Hematopoietic multipotent progenitor cell treated with erythropoietin and hydrocortisone succinate and interleukin-3 and kit ligand, for 4 days (in vitro differentiated cells): Measurements from ENCODE around the gene C2CD4C.
"Not testable (repeated sequence)": the region's sequence is repeated elsewhere in the genome, so short reads cannot be mapped to it uniquely, and the experiment has no call there.

Experiments
- DNase-seq: peaks from one replicate; pipeline ENCODE4 v3.0.0-alpha.2; 2015

The C2CD4C gene

DNA sequence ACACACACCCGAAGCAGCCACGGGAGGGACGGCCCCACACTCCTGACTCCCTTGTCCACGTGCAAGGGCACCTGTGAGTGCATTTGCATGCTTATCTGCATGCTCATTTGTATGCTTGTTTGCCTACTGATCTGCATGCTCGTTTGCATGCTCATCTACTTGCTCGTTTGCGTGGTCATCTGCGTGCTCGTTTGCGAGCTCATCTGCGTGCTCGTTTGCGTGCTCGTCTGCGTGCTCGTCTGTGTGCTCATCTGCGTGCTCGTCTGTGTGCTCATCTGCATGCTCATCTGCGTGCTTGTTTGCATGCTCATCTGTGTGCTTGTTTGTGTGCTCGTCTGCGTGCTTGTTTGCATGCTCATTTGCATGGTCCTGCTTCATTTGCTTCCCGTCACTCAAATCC lies 28.1 kb upstream of the C2CD4C start:
- DNase-seq: no peak

DNA sequence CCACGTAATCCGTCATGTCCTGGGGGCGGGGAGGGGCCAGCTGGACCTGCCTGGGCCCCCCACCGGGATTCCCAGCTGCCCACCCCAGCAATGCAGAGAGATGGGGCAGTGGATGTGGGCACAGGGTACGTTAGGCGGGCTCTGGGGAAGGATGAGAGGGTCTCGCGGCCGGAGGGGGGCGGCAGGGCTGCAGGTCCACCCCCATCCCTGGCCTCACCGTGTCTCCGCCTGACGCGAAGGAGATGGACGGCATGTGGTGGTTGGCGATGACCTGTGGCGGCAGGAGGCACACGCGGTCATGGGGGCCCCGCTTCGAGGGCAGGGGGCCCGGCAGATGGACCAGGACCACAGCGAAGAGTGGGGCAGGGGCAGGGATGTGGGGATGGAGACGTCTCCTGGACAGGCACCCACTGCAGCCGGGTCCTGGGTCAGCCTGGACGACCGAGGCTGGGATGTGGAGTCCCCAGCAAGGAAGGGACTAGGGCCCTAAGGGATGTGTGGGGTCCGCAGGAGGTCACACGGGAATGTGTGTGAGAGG lies 27.5 kb upstream of the C2CD4C start:
- no peak for DNase-seq

DNA sequence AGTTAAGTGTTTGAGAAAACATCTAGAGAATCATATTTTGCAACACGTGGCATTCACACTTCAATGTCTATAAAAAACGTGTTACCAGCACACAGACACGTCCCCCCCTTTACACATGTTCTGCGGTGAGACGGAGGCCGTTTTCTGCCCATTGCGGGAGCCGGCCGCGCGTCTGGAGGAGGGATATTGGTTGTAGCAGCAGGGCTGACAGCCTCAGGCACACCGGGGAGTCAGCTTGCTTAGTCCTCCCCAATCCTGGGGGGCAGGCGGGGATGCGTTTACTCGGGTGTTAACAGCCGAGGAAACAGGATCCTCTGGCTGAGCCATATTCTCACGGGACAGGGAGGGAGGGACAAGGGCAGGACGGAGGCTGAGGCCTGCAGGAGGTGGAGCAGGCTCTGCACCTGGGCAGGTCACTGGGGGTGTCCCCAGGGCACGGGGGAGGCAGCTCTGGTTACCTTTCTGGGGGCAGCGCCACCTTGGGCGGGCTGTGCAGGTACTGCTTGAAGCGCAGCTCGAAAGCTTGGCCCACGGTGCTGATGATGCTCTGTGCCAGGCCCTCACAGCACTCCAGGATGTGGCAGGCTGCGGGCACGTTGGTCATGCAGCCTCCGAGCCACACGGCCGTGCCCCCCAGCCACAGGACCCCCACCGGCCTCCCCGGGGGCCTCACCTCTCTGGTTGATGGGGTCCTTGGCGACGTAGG lies 26.9 kb upstream of the C2CD4C start:
- DNase-seq: no peak

DNA sequence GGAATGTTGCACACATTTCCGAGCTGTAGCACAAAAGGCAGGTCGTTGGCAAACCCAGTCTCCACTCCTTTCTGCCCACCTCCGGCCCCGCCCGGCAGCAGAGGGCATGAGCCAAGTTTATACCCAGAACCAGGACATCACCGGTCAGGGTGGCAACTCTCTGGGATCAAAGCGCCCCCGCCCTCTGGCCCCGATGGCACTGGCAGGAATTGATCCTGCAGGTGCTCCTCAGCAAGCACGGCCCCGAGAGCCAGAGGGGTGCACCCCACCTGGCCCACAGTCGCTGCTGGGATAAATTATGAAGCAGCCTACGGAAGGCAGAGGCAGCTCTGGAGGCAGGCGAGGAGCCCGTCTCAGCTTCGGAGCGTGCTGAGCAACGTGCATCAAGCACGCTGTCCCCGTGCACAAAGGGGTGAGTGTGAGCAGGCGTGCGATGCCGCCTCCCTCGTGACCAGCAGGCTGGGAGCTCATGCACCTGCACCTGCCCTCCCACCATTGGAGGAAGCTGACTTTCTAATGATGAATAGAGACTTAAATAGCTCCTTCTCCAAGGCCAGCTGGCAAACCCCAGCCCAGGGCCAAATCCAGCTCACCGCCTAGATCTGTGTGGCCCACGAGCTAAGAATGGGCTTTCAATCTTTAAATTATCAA lies 26.2 kb upstream of the C2CD4C start:
- no peak for DNase-seq

DNA sequence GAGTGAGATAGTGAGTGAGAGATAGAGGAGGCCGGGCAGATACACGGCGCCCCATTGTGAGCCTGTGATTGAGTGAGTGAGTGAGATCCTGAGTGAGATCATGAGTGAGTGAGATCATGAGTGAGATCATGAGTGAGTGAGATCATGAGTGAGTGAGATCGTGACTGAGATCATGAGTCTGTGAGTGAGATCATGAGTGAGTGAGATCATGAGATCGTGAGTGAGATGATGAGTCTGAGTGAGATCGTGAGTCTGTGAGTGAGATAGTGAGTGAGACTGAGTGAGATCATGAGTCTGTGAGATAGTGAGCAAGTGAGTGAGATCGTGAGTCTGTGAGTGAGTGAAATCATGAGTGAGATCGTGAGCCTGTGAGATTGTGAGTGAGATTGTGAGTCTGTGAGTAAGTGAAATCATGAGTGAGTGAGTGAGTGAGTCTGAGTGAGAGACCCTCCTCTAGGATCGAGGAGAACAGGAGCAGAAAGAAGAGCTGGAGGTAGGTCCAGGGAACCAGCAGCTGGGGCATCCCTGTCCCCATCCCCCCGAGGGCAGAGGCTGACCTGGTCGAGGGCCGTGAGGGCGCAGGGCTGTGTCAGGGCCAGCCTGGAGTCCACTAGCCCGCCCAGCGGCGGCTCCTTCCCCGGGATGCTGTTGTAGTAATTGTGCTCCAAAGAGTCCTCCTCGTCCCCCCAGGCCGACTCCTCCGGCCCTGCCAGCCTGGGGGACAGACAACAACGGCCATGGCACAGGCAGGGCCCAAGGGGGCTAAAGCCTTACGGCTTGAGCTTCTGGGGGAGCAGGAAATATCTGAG lies 25.4 kb upstream of the C2CD4C start:
- DNase-seq: no peak

DNA sequence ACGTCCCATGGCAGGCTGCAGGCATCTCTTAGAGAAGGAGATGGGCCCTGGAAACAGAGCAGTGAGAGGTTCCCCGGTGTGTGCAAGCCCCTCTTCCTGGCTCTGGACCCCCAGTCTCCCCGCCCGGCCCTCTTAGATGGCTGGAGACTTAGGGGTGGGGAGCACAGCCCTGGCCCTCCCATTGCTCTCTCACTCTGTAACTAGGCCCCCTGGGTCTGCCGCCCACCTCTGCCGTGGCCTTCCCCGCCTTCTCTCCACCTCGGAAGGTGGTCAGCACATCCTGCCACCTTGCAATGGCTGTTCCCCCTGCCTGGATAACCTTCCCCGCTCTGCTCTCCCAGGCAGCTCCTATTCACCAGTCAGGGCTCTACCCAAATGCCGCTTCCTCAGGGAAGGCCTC lies 21.8 kb upstream of the C2CD4C start:
- no peak for DNase-seq

DNA sequence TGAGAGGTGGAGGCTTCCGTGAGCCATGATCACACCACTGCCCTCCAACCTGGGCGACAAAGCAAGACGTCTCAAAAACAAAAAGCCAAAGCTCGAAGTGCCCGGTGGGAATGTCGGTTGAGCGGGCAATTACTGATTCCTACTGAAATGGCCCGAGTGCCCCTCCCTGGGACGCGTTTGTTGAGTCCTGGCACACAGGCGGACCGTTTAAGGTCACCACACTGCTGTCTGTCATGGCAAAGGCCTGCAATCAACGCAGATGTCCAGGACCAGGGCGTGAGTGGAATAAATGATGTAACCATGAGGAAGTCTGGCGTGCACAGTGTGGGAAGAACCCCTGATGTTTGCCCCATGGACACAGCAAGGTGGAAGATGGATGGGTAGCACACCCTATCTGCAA lies 19.2 kb upstream of the C2CD4C start:
- no peak for DNase-seq

DNA sequence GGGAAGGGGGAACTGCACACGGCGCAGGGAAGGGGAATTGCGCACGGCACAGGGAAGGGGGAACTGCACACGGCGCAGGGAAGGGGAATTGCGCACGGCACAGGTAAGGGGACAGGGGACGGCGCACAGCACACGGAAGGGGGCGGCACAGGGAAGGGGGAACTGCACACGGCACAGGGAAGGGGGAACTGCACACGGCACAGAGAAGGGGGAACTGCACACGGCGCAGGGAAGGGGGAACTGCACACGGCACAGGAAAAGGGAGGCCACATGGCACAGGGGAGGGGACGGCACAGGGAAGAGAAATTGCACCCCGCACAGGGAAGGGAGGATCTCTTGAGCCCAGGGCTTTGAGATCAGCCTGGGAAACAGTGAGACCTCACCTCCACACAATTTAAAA lies 18.7 kb upstream of the C2CD4C start:
- peak; percentile 37 for DNase-seq

DNA sequence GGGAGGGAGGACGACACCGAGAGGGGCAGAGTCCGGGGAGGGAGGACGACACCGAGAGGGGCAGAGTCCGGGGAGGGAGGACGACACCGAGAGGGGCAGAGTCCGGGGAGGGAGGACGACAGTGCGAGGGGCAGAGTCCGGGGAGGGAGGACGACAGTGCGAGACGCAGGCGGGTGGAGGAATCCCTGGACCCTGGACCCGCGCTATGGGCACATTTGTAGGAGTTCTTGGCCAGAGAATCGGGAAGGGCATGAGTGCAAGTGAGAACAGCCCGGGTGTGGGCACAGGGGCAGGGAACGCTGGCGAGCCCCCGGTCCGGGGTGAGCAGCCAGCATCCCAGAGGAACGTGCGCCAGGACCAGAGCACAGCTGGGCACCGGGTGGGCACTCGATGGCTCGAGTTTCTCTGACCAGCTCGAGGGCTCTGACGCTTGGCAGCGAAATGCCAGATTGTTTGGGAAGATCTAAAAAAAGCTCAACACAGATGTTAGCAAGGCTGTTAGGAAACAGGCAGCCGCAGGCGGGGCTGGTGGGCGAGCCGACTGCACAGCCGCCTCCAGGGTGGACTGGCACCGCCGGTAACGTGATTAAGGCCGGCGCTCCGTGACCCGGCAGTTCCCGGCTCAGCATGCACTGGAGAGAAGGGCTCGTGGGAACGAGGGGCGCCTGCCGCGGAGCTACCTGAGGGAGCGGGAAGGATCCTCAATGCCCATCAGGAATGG lies 17.9 kb upstream of the C2CD4C start:
- DNase-seq: no peak

DNA sequence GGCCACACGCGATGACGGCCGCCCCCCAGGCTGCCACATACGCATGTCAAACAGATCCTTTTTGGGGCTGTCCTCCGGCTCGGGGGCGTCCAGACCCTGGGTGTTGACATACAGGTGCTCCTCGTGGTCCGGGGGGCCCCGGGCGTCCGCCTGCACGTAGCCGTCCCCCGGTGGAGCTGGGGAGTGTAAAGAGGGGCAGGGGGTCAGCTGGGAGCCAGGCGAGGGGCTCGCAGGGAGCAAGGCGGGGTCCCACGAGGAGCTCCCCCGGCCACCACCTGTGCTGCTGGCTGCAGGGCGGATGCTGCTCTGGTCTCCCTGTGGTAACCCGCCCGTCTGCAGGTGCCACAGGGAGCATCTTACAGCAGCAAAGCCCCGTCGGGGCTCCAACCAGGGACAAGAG lies 16.1 kb upstream of the C2CD4C start:
- no peak for DNase-seq

DNA sequence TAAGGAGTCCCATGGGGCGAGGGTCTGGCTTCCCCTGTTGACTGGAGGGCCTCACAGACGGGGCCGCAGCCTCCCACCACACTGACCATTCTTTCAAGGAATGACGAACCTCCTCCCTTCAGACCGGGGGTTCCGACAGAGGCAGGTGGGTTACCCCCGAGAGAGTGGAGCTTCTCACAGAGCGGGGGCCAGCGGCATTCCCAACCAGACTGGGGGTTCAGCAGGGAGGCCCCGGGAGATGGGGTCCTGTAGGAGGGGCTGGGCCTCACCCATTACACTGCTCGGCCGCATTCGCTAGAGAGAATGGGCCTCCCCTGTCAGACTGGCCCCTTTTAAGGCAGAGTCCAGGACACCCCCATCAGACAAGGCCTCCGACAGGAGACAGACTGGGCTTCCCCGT lies 15.6 kb upstream of the C2CD4C start:
- no peak for DNase-seq

DNA sequence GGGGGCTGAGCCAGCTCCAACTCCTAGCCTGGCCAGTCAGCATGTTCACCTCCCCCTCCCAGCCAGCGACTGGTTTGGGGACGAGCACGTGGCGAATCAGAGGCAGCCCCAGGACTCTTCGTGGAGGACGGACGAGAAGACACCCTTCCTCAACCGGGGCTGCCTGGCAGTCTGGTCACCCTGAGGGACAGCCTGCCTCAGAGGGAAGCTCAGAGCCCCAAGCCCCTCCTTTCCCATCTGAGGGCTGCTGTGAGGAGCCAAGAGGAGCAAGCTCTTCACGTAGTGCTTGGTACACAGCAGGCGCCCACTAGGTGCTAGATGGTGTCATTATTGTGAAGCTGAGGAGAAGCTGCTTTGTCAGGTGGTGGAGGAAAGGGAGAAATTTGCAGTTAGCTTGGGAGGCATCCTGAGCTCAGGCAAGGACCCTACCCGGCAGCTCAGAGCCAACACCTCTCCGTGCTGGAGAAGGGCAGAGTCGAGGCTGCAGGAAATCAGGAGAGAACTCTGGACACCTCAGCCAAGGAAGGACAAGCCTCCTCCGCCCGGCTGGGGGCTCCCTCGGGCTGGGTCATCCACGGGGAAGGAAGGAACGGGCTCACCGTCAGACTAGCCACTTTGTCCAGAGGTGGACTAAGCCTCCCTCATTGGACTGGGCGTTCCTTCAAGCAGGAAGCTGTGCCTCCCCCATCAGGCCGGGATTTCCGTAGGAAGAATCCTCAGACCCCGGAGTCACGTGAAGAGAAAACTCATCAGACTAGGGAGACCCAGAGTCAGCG lies 14.9 kb upstream of the C2CD4C start:
- DNase-seq: no peak

DNA sequence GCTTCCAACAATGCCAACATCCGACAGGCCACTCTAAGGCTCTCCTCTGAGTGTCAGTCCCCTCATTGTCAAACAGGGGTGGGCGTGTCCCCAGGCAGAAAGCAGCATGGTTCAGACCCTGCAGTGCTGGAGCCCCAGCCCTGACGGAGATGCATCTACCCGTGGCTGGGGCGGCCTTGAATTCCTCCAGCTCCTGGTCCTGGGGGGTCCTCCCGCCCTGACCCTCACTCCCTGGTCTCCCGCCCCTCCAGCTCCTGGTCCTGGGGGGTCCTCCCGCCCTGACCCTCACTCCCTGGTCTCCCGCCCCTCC lies 13.9 kb upstream of the C2CD4C start:
- DNase-seq: not testable (repeated sequence)

DNA sequence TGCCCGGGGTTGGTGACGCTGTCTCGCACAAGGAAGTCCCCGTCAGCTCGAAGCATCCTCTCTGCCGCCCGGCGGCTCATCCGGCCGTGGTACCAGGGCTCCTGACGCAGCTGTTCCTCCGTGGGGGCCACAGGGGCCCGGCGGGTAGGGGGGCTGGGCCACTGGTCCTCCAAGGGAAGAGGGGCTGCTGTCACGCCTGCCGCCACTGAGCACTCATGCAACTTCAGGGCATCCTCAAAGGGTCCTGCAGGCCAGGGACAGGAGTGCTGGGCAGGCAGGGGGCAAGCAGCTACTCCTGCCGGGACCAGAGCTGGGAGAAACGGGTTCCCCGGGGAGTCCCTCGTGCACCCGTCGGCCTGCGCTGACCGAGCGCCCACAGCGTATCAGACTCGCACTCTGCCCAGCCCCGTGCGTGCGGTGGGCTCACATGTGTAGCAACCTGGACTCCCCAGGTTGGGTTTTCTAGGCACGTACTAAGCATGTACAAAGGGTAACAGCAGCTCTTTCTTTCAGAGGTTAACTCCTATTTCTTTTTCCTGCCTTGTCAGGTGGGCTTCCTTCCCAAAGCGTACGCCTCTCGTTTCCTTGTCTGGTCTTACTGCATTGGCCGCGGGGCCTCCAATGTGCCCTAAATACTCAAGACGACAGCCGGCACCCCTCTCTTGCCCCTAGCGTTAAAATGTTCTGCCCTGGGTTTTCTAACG lies 13.4 kb upstream of the C2CD4C start:
- no peak for DNase-seq

DNA sequence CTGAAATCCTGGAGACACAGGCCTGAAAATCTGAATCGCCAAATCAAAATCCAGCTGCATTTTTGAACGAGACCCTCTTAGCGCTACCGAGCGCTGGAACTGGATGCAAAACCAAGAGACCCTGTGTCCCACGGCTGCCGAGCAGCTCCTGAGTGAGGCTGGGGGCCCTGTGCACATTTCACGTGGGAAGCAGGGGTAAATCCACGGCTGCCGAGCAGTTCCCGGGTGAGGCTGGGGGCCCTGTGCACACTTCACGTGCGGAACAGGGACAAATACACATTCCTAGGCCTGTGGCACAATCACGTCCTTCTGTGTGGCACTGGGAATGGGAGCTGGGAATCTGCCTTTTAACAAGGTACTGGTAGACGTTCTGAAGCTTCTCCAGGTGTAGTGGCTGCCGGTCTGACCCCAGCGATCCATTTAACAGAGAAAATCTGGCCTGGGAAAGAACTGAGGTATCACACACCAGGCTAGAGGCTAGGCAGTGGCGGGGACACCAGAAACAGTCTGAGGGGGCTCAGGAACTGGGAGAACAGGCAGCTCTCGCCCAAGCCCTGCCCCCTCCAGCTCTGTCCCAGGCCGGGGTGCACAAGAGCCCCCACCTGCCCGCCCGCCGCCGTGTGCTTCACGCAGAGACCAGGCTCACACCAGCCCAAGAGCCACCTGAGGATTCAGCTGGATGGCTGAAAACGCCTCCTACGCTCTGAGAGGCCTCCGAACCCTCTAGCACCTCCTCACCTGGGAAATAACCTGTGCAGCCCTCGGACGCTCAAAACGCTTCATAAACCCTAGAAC lies 11.0 kb upstream of the C2CD4C start:
- DNase-seq: no peak

DNA sequence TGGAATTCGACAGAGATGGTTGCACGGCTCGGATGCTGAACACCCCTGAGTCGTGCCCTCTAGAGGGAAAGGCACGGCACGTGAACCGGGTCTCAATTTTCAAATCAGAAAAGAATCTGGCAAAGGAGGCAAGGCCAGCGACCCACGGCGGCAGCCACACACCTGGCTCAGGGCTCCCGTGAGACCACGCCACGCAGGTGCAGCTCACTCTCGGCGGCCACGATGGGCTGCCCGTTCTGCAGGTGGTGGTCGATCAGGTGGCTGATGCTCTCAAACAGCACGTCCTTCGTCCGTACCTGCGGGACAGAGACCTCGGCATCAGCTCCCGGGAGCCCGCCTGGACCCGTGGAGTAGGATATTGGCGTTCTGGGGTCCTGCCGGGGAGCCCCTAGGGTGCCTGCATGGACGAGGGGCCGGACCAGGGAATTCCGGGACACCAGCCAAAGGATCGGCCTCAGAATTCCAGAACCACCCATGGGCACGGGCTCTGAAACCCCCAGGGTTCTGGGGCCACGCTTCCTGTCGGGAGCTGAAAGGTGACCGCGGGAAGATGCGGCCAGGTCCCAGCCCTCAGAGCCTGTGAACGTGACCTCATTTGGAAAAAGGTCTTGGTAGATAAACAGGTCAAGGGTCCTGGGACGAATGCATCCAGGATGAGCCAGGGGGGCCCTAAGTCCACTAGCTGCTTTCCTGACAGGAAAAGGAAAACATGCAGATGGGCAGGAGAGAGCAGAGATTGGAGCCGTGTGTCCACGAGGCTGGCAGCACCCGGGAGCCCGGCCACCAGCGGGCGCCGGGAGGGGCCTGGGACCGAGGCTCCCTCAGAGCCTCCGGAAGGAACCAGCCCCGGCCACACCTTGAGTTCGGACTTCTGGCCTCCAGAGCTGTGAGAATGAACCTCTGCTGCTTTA lies 10.1 kb upstream of the C2CD4C start:
- no peak for DNase-seq

DNA sequence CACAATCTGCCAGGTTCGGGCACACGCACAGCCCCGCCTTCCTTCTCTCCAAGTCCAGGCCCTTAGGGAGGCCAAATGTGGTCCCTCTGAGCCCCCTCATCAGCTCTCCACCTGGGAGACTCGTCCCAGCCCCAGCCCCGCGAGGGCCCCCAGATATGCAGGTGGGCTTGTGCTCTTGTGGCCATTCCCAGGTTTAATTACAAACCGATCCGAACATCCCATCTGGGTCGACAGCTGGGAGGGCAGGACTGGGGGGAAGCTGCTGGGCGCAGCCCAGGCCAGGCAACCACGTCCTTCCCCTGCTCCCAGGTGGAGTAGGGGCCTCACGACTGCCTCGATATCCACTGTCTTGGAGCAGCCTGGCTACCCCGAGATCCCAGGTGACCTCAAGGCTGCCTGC lies 7.5 kb upstream of the C2CD4C start:
- DNase-seq: no peak

DNA sequence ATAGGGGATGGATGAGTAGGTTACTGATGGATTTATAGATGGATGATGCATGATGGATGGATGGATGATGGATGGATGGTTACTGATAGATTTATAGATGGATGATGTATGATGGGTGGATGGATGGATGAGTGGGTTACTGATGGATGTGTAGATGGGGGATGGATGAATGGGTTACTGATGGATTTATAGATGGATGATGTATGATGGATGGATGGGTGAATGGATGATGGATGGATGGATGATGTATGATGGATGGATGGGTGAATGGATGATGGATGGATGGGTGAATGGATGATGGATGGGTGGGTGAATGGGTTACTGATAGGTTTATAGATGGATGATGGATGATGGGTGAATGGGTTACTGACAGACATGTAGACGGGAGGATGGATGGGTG lies 6.3 kb upstream of the C2CD4C start:
- DNase-seq: no peak

DNA sequence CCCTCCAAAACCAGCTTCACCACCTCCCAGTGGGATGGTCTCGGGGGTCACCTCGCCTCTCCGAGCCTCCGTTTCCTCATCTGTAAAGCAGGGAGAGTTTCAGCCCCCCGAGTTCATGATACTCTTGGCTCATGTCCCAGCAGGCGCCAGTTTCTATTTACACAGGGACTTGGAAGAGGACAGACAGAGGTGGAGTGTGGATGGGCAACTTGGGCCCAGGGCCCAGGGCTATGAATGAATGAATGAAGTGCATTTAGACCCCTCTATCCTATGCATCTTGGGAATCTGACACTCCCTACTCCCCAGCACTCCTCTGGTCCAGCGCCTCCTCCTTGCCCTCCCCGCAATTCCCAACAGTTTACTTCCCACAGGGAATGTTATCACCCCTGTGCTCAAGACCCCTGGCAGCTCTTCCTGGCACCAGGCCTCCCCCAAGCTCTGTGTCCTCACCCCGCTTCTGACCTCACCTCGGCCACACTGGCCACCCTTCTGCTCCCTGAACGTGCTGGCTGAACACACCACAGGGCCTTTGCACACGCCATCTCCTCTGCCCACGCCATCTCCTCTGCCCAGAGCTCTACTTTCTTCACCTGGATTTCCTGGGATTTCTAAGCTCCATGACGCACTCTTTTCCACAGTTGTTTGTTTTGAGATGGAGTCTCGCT lies 4.9 kb upstream of the C2CD4C start:
- no peak for DNase-seq
